Activated naive CD4-positive, alpha-beta T cell treated with anti-CD3 and anti-CD28 coated beads for 36 hours (primary cell): ENCODE measurements around the gene RNF220. TPM values are rescaled to one million over a fixed set of nuclear protein-coding genes. Genes with fewer than 3 reads are reported as not detected.

Experiments used
- CTCF ChIA-PET: fragments of 350-600 bp; sonication (Branson Sonifier 250); formaldehyde crosslinking; loops from one replicate; lab custom pipeline; 2021; ENCODE audit warnings: antibody characterized with exemption; lab: Charles Lee
- DNase-seq: peaks from one replicate; pipeline ENCODE4 v3.0.0-alpha.2; 2020
- H3K27ac Mint-ChIP-seq: one replicate; pipeline ENCODE4 v1.8.0; 2021; ENCODE audit warnings: mild to moderate bottlenecking, mixed read lengths
- H3K27me3 Mint-ChIP-seq: one replicate; pipeline ENCODE4 v1.8.0; 2021; ENCODE audit warnings: low read depth, mixed read lengths
- H3K36me3 Mint-ChIP-seq: one replicate; pipeline ENCODE4 v1.8.0; 2021; ENCODE audit warnings: low read depth, mixed read lengths
- H3K4me1 Mint-ChIP-seq: one replicate; pipeline ENCODE4 v1.8.0; 2021; ENCODE audit warnings: low read depth, mixed read lengths
- H3K4me3 Mint-ChIP-seq: one replicate; pipeline ENCODE4 v1.8.0; 2021; ENCODE audit warnings: mild to moderate bottlenecking, moderate library complexity, mixed read lengths
- H3K9me3 Mint-ChIP-seq: one replicate; pipeline ENCODE4 v1.8.0; 2021; ENCODE audit warnings: mixed read lengths
- intact Hi-C: fragments of 100-400 bp; cut with micrococcal nuclease; formaldehyde crosslinking; loops from one replicate; pipeline ENCODE4 v1.15.1; 2023
- total RNA-seq, 2 experiments: library from RNA; stranded (reverse); gene quantifications; one replicate each; pipeline ENCODE4 v1.2.3, GENCODE V29; 2021

Gene RNF220
- total RNA-seq, 2 experiments from 2014 or later = 71.6 to 81.6 TPM

GRCh38 chr1:44423591-44424537 is 18.8 kb downstream of the RNF220 start:
- Mint-ChIP-seq H3K4me1 (peaks cover 7% of the 10 kb centered on the region), H3K9me3 (no peaks in the 10 kb centered on the region), H3K36me3 (no peaks in the 10 kb centered on the region), H3K27ac (no peak overlapping the region), H3K27me3 (peaks cover 53% of the 10 kb centered on the region), H3K4me3 (no peak overlapping the region)
- intact Hi-C loops = no loop called here
- DNase-seq = no peak
- CTCF ChIA-PET = interaction anchor here (0.6 to 0.7 kb wide), 3 partner anchors 47 to 171 kb away, joined by 3 read pairs; no protein-coding TSS in a partner anchor

DNA sequence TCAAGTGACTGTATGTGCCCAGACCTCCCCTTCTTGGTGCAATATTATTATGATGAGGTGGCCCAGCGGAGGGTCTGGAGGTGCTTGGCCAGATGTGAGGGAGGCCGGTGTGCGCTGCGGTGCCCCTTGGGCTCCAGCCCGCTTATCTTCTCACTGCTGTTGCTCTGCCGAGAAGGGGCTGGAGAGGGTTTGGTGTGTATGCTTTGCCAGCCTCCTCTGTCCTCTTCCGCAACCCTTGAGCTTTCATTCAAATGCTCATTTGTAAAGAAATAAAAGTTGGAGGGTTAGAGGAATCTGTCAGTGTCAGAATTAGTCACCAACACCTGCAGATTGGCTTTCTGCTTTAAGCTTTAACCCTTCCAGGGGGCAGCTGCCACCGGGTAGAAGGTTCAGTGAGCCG is 19.7 kb downstream of the RNF220 start:
- Mint-ChIP-seq H3K9me3 (no peaks in the 10 kb centered on the region), H3K27ac (no peak overlapping the region), H3K4me3 (no peak overlapping the region), H3K27me3 (peaks cover 54% of the 10 kb centered on the region), H3K4me1 (peaks cover 7% of the 10 kb centered on the region), H3K36me3 (no peaks in the 10 kb centered on the region)
- no peak for DNase-seq
- intact Hi-C loops = no loop called here
- CTCF ChIA-PET = no interaction called here

DNA sequence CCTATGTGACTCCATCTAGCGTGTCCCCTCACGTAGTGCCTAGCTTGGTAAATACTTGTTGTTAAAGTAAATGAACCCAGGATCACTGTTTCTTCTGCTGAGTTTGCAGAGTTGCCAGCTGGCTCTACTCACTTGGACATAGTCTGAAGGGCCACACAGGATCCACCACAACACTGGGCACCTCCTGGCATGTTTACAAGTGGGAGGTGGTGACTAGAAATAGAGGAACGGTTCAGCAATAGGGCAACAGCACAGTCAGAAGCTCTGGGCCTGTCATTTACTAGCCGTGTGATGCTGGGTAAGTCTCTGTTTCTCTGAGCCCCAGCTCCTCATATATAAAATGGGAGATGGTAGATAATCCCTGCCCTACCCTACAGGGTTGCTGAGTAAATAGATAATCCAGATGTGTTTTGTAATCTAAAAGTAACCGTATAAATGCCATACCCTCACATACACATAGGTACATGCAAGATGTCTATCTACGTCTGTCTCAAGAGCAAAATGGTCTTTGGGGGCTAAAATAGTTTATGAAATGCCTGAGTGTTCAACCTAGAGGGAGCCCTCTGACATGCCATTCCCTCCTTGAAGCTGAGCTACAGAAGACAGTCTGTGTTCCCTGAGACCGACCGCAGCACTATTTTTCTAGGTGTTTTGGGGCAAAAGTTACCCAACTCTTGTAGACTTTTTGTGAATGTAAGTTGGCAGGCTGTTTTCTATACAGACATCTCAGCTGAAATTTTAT is 20.5 kb downstream of the RNF220 start:
- intact Hi-C loops = no loop called here
- no peak overlapping the region for H3K4me3 Mint-ChIP-seq
- no peaks in the 10 kb centered on the region for H3K9me3 Mint-ChIP-seq
- CTCF ChIA-PET = interaction anchor here (0.6 kb wide), 1 partner anchor 9 kb away, joined by 4 read pairs; no protein-coding TSS in a partner anchor
- H3K27ac Mint-ChIP-seq = no peak overlapping the region
- H3K4me1 Mint-ChIP-seq = peaks cover 7% of the 10 kb centered on the region
- H3K36me3 Mint-ChIP-seq = no peaks in the 10 kb centered on the region
- peaks cover 48% of the 10 kb centered on the region for H3K27me3 Mint-ChIP-seq
- DNase-seq = no peak

DNA sequence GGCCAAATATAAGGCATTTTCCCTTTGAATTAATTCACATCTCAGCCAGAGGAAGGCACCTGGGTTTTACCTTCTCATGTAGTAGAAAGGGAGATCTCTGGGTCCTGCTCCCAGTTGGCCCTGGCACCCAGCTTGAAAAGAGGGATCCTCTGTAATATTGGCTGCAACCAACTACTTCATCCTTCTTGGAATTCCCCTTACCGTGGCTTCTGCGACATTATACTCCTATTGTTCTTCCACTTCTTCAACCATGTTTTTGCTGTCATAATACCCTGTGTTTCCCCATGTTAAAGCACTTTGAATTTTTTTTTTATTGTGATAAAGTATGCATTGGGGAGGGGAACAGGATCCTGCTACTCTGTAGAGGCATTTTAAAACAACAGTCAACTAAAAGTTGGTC is 26.8 kb downstream of the RNF220 start:
- intact Hi-C loops = no loop called here
- CTCF ChIA-PET = no interaction called here
- no peak overlapping the region for H3K27ac Mint-ChIP-seq
- H3K27me3 Mint-ChIP-seq = peaks cover 20% of the 10 kb centered on the region
- no peak overlapping the region for H3K4me3 Mint-ChIP-seq
- DNase-seq = no peak
- H3K4me1 Mint-ChIP-seq = no peaks in the 10 kb centered on the region
- H3K36me3 Mint-ChIP-seq = no peaks in the 10 kb centered on the region
- no peaks in the 10 kb centered on the region for H3K9me3 Mint-ChIP-seq

GRCh38 chr1:44433209-44433608 is 28.2 kb downstream of the RNF220 start:
- Mint-ChIP-seq H3K9me3 (no peaks in the 10 kb centered on the region), H3K27ac (no peak overlapping the region), H3K4me1 (no peaks in the 10 kb centered on the region), H3K4me3 (no peak overlapping the region), H3K27me3 (peaks cover 16% of the 10 kb centered on the region), H3K36me3 (no peaks in the 10 kb centered on the region)
- no peak for DNase-seq
- CTCF ChIA-PET = no interaction called here
- intact Hi-C loops = no loop called here

DNA sequence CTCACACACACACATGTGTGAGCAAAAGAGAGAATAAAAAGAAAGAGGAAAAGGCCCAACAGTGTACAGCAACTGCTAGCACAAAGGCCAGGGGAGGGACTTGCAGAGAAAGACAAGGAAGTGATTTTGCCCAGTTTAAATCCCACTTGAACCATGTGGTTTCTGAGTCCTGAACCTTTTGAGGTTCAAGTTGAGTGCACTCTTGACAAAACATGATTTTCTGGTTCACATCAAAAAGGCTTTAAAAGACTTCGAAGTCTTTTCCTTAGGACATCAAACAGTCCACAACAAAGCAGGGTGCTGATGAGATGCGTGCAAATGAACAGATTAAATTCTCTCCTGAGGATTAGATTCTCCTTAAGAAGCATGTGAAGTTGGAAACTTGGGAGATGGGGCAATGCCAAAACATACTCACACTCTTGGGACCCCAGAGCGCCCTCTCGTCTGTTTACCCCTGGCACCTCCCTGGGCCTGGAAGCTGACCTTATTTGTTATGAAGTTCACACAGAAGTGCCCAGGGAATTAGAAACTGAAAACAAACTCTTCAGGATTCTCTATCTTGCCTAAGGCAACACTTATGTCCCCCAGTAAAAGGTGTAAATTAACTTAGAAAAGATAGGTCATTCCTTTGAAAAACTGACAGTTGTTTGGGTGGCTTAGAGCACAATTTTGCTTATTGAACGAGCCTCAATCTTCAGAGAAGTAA is 31.5 kb downstream of the RNF220 start:
- intact Hi-C loops = no loop called here
- no peak for DNase-seq
- no peaks in the 10 kb centered on the region for H3K9me3 Mint-ChIP-seq
- H3K27ac Mint-ChIP-seq = no peak overlapping the region
- CTCF ChIA-PET = no interaction called here
- no peaks in the 10 kb centered on the region for H3K36me3 Mint-ChIP-seq
- H3K27me3 Mint-ChIP-seq = peaks cover 5% of the 10 kb centered on the region
- H3K4me1 Mint-ChIP-seq = no peaks in the 10 kb centered on the region
- no peak overlapping the region for H3K4me3 Mint-ChIP-seq

- H3K4me1 Mint-ChIP-seq = no peaks in the 10 kb centered on the region
- CTCF ChIA-PET = no interaction called here
- no peak overlapping the region for H3K27ac Mint-ChIP-seq
Observed at GRCh38 chr1:44437107-44437716, 32.2 kb downstream of the RNF220 start.

GRCh38 chr1:44442791-44443190 is 37.7 kb downstream of the RNF220 start:
- Mint-ChIP-seq H3K4me3 (no peak overlapping the region), H3K4me1 (no peaks in the 10 kb centered on the region), H3K27ac (no peak overlapping the region), H3K27me3 (peaks cover 6% of the 10 kb centered on the region), H3K36me3 (no peaks in the 10 kb centered on the region), H3K9me3 (no peaks in the 10 kb centered on the region)
- intact Hi-C loops = no loop called here
- DNase-seq = no peak
- CTCF ChIA-PET = no interaction called here

More at GRCh38 chr1:44437107-44437716, 32.2 kb downstream of the RNF220 start:
- H3K4me3 Mint-ChIP-seq = no peak overlapping the region
- no peak for DNase-seq
- peaks cover 5% of the 10 kb centered on the region for H3K27me3 Mint-ChIP-seq
- intact Hi-C loops = no loop called here
- H3K36me3 Mint-ChIP-seq = no peaks in the 10 kb centered on the region
- no peaks in the 10 kb centered on the region for H3K9me3 Mint-ChIP-seq

DNA sequence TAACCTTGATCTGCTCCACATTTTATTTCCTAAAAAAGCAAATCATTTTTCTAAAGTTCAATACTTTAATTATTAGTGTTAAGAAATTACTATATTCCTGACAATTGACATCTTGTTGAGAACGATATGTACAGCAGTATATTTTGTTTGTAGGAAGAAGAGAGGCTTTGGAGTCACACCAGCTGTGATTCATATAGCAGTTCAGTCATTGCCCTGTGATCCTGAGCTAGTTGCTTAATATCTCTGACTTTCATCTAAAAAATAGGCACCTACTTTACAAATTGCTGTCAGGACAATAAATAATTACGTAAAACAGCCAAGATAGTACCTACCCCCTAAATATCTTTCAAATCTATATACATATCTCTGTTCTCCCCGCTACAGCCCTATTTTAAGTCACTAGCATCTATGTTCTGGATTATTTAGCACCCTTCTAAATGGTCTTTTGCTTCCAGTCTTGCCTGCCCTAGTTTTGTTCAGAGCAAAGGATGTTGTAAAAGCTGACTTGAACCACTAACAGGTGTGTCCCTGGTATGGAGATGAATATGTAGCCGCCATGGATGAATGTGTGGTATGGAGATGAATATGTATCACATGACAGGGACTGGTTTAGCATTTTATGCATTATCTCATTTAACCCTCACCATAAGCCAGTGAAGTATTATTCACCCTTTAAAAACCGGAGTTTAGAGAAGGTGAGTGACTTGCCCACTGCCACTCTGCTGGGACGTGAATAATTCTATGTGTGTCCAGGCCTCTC is 42.2 kb downstream of the RNF220 start:
- Mint-ChIP-seq H3K9me3 (no peaks in the 10 kb centered on the region), H3K36me3 (no peaks in the 10 kb centered on the region), H3K4me3 (no peak overlapping the region), H3K4me1 (no peaks in the 10 kb centered on the region), H3K27ac (no peak overlapping the region), H3K27me3 (peaks cover 4% of the 10 kb centered on the region)
- intact Hi-C loops = no loop called here
- no peak for DNase-seq
- CTCF ChIA-PET = interaction anchor here (0.7 to 1.1 kb wide), 2 partner anchors 26 to 372 kb away, joined by 3 to 4 read pairs; no protein-coding TSS in a partner anchor

DNA sequence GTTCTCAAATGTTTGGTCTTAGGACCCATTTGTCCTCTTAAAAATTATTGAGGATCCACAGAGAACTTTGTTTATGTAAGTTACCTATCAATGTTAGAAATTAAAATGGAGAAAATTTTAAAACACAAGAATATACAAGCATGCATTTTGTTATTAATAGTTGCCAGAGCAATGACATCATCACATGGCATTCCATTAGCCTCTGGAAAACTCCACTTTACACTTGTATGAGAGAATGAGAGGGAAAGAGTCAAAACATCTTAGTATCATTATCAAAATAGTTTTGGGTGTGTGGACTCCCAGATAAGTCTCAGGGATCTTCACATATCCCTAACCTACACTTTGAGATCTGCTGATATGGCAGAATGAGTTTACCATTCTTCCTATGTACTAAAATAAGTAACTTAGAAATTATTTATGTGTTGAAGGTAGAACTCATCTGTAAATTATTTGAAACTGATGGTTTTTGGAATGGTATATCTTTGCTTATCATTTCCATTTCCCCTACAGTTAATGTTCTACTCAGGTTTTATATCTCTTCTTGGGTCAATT is 48.8 kb downstream of the RNF220 start:
- Mint-ChIP-seq H3K27ac (no peak overlapping the region), H3K9me3 (no peaks in the 10 kb centered on the region), H3K27me3 (peaks cover 31% of the 10 kb centered on the region), H3K4me3 (no peak overlapping the region), H3K36me3 (no peaks in the 10 kb centered on the region), H3K4me1 (no peaks in the 10 kb centered on the region)
- CTCF ChIA-PET = no interaction called here
- DNase-seq = no peak
- intact Hi-C loops = no loop called here

GRCh38 chr1:44454704-44455103 is 49.6 kb downstream of the RNF220 start:
- CTCF ChIA-PET = no interaction called here
- no peak overlapping the region for H3K4me3 Mint-ChIP-seq
- no peak for DNase-seq
- H3K4me1 Mint-ChIP-seq = no peaks in the 10 kb centered on the region
- no peak overlapping the region for H3K27ac Mint-ChIP-seq
- no peaks in the 10 kb centered on the region for H3K9me3 Mint-ChIP-seq
- peaks cover 37% of the 10 kb centered on the region for H3K27me3 Mint-ChIP-seq
- intact Hi-C loops = no loop called here
- no peaks in the 10 kb centered on the region for H3K36me3 Mint-ChIP-seq
